Fibroblast of villous mesenchyme (primary cell): ENCODE data around the gene OR2F1. TPM values are rescaled to one million over a fixed set of nuclear protein-coding genes. Genes with fewer than 3 reads are reported as not detected.
A peak's percentile ranks its signal among the peaks of the same experiment; 100 is the strongest.
"Not testable (repeated sequence)": the region's sequence is repeated elsewhere in the genome, so short reads cannot be mapped to it uniquely, and the experiment has no call there.

Experiments used
- DNase-seq: peaks from one replicate; pipeline ENCODE4 v3.0.0-alpha.2; 2010; ENCODE audit warnings: low read depth
- H3K4me3 ChIP-seq: 2 replicates; pipeline ENCODE4 v1.5.1; 2011; ENCODE audit warnings: low read depth, mild to moderate bottlenecking, low read length
- total RNA-seq: library from RNA; depleted of rRNA; stranded (reverse); fragments of >200 nt; gene quantifications from 2 replicates; pipeline ENCODE4 v1.2.3, GENCODE V29; 2012
- TF ChIP-seq, protein P1 (sequence below): IDR thresholded peaks from 2 replicates; pipeline ENCODE4 v1.5.1; 2012; ENCODE audit warnings: low read depth, mild to moderate bottlenecking, low read length; ENCODE audit not compliant: insufficient read depth

The OR2F1 gene
- total RNA-seq, 1 donor, result not detected

DNA sequence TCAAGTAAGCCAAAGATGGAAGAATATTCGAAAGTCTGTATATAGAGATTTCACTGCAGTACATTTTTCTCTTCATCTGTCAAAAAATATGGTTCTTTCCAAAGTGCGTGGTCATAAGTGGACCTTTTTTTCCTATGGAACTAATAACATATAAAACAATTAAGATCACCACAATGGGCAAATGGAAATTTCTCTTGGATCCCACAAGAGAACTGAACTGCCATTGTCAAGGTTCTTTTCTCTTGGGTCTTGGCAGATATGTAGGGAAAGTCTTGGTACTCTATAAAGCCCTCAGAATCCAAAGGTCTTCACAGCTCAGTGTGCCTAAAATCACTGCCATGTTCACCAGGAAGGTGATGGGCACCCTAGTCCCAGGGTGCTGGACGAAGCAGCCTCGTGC is 45.4 kb downstream of the OR2F1 start, which contains the start of gene OR6B1:
Gene OR6B1, plus strand, starts transcription at position 301 of the 400 bp plus-strand sequence. CDS start 3,677 bp downstream, outside the sequence.
- H3K4me3 ChIP-seq, result no peak within 1 kb of the TSS
- TF ChIP-seq, protein P1, sequence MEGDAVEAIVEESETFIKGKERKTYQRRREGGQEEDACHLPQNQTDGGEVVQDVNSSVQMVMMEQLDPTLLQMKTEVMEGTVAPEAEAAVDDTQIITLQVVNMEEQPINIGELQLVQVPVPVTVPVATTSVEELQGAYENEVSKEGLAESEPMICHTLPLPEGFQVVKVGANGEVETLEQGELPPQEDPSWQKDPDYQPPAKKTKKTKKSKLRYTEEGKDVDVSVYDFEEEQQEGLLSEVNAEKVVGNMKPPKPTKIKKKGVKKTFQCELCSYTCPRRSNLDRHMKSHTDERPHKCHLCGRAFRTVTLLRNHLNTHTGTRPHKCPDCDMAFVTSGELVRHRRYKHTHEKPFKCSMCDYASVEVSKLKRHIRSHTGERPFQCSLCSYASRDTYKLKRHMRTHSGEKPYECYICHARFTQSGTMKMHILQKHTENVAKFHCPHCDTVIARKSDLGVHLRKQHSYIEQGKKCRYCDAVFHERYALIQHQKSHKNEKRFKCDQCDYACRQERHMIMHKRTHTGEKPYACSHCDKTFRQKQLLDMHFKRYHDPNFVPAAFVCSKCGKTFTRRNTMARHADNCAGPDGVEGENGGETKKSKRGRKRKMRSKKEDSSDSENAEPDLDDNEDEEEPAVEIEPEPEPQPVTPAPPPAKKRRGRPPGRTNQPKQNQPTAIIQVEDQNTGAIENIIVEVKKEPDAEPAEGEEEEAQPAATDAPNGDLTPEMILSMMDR, result no peak
- no peak for DNase-seq

GRCh38 chr7:144001543-144001942 is 46.9 kb downstream of the OR2F1 start:
- H3K4me3 ChIP-seq, result no peak overlapping the region
- DNase-seq, result no peak
- TF ChIP-seq, protein P1, result no peak

- DNase-seq, result no peak
- H3K4me3 ChIP-seq, result no peak overlapping the region
- TF ChIP-seq, protein P1, result no peak
Observed at GRCh38 chr7:144004703-144005102, 50.1 kb downstream of the OR2F1 start.

DNA sequence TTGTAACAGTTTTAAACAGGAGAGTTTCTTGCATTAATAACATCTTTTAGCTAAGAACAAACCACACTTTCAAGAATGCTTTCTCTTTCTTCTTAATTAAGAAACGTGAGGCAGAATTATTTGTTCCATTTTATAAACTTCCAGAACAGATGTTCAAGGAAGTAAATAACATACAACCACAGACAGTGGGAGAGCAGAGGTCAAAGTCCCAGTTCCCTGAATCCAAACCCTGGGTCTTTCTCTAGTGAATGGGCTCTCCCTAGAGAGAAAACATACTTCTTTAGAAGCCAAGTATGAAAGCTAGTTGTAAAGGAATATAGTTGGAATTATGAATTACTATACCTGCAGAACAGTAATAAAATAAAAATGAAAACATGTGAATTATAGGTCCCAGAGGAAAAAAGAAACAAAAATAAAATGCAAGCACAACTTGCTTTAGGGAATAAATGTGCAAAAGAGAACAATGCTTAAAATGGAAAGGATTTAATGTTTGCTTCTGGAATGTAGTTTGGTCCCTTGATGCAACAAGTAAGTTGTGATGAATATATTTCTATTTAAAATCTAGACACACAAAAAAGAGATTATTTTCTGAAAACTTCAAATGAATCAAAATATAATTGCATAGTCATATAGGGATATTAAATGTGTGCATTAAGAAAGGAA is 51.5 kb downstream of the OR2F1 start:
- no peak overlapping the region for H3K4me3 ChIP-seq
- TF ChIP-seq, protein P1, result no peak
- peak; percentile 65 for DNase-seq

DNA sequence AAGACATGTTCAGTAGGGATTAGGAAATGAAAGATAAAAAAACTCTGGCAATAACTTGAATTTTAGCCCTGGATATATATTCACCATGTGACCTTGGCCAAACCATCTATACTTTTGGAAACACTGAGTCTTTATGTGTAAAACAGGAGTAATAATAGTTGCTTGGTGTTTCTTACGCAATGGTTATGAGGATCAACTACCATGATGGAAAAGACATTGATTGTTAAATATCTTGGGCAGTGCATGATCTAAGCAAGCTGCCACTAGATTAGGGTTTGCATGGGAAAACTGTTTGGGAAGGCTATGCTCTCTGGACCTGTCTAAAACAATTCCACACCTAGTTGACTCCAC is 52.0 kb downstream of the OR2F1 start:
- TF ChIP-seq, protein P1, result no peak

GRCh38 chr7:144009361-144009760 is 54.7 kb downstream of the OR2F1 start:
- DNase-seq, result no peak
- no peak overlapping the region for H3K4me3 ChIP-seq
- TF ChIP-seq, protein P1, result no peak

More for the DNA sequence above, 52.0 kb downstream of the OR2F1 start:
- no peak for DNase-seq
- H3K4me3 ChIP-seq, result no peak overlapping the region

GRCh38 chr7:144010061-144010460 is 55.4 kb downstream of the OR2F1 start:
- H3K4me3 ChIP-seq, DNase-seq: not testable (repeated sequence)

DNA sequence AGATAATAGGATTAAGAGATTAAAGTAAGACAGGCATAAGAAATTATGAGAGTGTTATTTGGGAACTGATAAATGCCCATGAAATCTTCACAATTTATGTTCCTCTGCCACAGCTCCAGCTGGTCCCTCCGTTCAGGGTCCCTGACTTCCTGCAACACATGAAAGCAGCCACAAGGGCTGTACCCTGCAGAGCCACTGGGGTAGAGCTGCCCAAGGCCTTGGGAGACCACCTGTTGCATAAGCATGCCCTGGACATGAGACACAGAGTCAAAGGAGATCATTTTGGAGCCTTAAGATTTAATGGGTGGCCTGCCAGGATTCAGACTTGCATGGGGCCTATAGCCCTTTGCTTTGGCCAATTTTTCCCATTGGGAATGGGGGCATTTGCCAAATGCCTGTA is 56.2 kb downstream of the OR2F1 start:
- H3K4me3 ChIP-seq, result not testable (repeated sequence)

More for the DNA sequence above, 56.2 kb downstream of the OR2F1 start:
- not testable (repeated sequence) for DNase-seq
